Muscle of arm (tissue), 12 donors: ENCODE data around the gene SLC35F4. TPM values are rescaled to one million over a fixed set of nuclear protein-coding genes. Genes with fewer than 3 reads are reported as not detected.
"Not testable (repeated sequence)": the region's sequence is repeated elsewhere in the genome, so short reads cannot be mapped to it uniquely, and the experiment has no call there.

Experiments
- DNase-seq: peaks from one replicate; pipeline ENCODE4 v3.0.0-alpha.2; 2013
- polyA plus RNA-seq, 12 donors: library from polyadenylated mRNA; unstranded; fragments of 120-200 nt; gene quantifications; one replicate each; pipeline ENCODE4 v1.2.1, GENCODE V29; 2013; ENCODE audit not compliant: insufficient read length in 12 of 12

Gene SLC35F4
- polyA plus RNA-seq, 12 donors = 0.17 to 0.61 (median 0.31) TPM; not detected in 4

- no peak for DNase-seq
Observed at GRCh38 chr14:57729208-57730187, 136.4 kb downstream of the SLC35F4 start.

- DNase-seq = no peak
Observed at GRCh38 chr14:57725399-57726077, 140.4 kb downstream of the SLC35F4 start.

- DNase-seq = not testable (repeated sequence)
Observed at GRCh38 chr14:57722141-57722540, 143.8 kb downstream of the SLC35F4 start.

- DNase-seq = no peak
Observed at GRCh38 chr14:57714487-57714931, 151.4 kb downstream of the SLC35F4 start.

- DNase-seq = no peak
Observed at GRCh38 chr14:57712698-57713097, 153.2 kb downstream of the SLC35F4 start.

GRCh38 chr14:57712102-57712501 is 153.8 kb downstream of the SLC35F4 start:
- DNase-seq = no peak

- no peak for DNase-seq
Observed at GRCh38 chr14:57709909-57710308, 156.0 kb downstream of the SLC35F4 start.

- DNase-seq = not testable (repeated sequence)
Observed at GRCh38 chr14:57709086-57709485, 156.8 kb downstream of the SLC35F4 start.

GRCh38 chr14:57707219-57707618 is 158.7 kb downstream of the SLC35F4 start:
- no peak for DNase-seq

GRCh38 chr14:57704763-57705162 is 161.1 kb downstream of the SLC35F4 start:
- DNase-seq = no peak

GRCh38 chr14:57699947-57700346 is 165.9 kb downstream of the SLC35F4 start:
- DNase-seq = no peak

- peak; percentile 11 for DNase-seq
Observed at GRCh38 chr14:57692671-57693070, 173.2 kb downstream of the SLC35F4 start.

- no peak for DNase-seq
Observed at GRCh38 chr14:57687416-57687815, 178.5 kb downstream of the SLC35F4 start.

GRCh38 chr14:57686304-57686703 is 179.6 kb downstream of the SLC35F4 start:
- no peak for DNase-seq

GRCh38 chr14:57671021-57671420 is 194.9 kb downstream of the SLC35F4 start:
- no peak for DNase-seq

GRCh38 chr14:57660208-57660607 is 205.7 kb downstream of the SLC35F4 start:
- DNase-seq = no peak

GRCh38 chr14:57659052-57659451 is 206.8 kb downstream of the SLC35F4 start:
- no peak for DNase-seq

- DNase-seq = no peak
Observed at GRCh38 chr14:57657487-57657886, 208.4 kb downstream of the SLC35F4 start.

- DNase-seq = no peak
Observed at GRCh38 chr14:57656853-57657252, 209.0 kb downstream of the SLC35F4 start.

- no peak for DNase-seq
Observed at GRCh38 chr14:57652769-57653168, 213.1 kb downstream of the SLC35F4 start.

GRCh38 chr14:57641776-57642175 is 224.1 kb downstream of the SLC35F4 start:
- DNase-seq = no peak

- no peak for DNase-seq
Observed at GRCh38 chr14:57640036-57640435, 225.9 kb downstream of the SLC35F4 start.

- DNase-seq = no peak
Observed at GRCh38 chr14:57637901-57638300, 228.0 kb downstream of the SLC35F4 start.
